BLaER1 treated with 17β-estradiol and CSF1 and Interleukin-3, amounts not matched to agents 10 nM and 100 nM (cell line): ENCODE data around the gene BRD9.

ENCODE experiments used
- H3K27ac ChIP-seq, 11 experiments: shearing (Covaris generic); formaldehyde crosslinking; 2 replicates each; pipeline ENCODE4 v1.8.1; 2022
- H3K27me3 ChIP-seq, 11 experiments: shearing (Covaris generic); formaldehyde crosslinking; 2 replicates each; pipeline ENCODE4 v1.8.1; 2022
- H3K36me3 ChIP-seq, 11 experiments: shearing (Covaris generic); formaldehyde crosslinking; 2 replicates each; pipeline ENCODE4 v1.8.1; 2022
- H3K4me1 ChIP-seq, 10 experiments: shearing (Covaris generic); formaldehyde crosslinking; 2 replicates each; pipeline ENCODE4 v1.8.1; 2022
- H3K4me2 ChIP-seq, 11 experiments: shearing (Covaris generic); formaldehyde crosslinking; 2 replicates each; pipeline ENCODE4 v1.8.1; 2022
- H3K4me3 ChIP-seq, 10 experiments: shearing (Covaris generic); formaldehyde crosslinking; 2 replicates each; pipeline ENCODE4 v1.8.1; 2022
- H3K9ac ChIP-seq, 11 experiments: shearing (Covaris generic); formaldehyde crosslinking; 2 replicates each; pipeline ENCODE4 v1.8.1; 2022
- H3K9me3 ChIP-seq, 11 experiments: shearing (Covaris generic); formaldehyde crosslinking; replicated peaks in 1 of 11; 2 replicates each; pipeline ENCODE4 v1.8.1; 2022
- H4K20me1 ChIP-seq, 11 experiments: shearing (Covaris generic); formaldehyde crosslinking; 2 replicates each; pipeline ENCODE4 v1.8.1; 2022
- Cebpa-rat ChIP-seq, 11 experiments: shearing (Covaris generic); IDR thresholded peaks; 2 replicates each; pipeline ENCODE4 v1.8.1; 2022

Gene BRD9

GRCh38 chr5:886716-887325, 5.8 kb downstream of the BRD9 start:
- Histone ChIP-seq H3K4me3 (no peak overlapping the region), H4K20me1 (peaks cover 30 to 100% (median 96%) of the 10 kb centered on the region in 11 experiments; a peak in 21 of 22 replicates), H3K27ac (no peak overlapping the region), H3K36me3 (peaks cover 96 to 100% (median 98%) of the 10 kb centered on the region in 11 experiments), H3K9ac (no peak overlapping the region), H3K4me2 (no peak overlapping the region), H3K4me1 (peaks cover 11 to 21% (median 15%) of the 10 kb centered on the region in 10 experiments), H3K9me3 (peaks cover 0 to 35% (median 25%) of the 10 kb centered on the region in 11 experiments; a peak in 15 of 22 replicates), H3K27me3 (no peaks in the 10 kb centered on the region)
- TF ChIP-seq Cebpa-rat (IDR thresholded peaks at IDR 0.05): no peak

GRCh38 chr5:886036-886435, 6.6 kb downstream of the BRD9 start:
- peaks cover 0 to 35% (median 25%) of the 10 kb centered on the region in 11 experiments; a peak in 15 of 22 replicates for H3K9me3 ChIP-seq

GRCh38 chr5:885529-885928, 7.1 kb downstream of the BRD9 start:
- no peak overlapping the region for H3K4me2 ChIP-seq
- peaks cover 0 to 35% (median 25%) of the 10 kb centered on the region in 11 experiments; a peak in 15 of 22 replicates for H3K9me3 ChIP-seq
- H3K4me3 ChIP-seq: no peak overlapping the region
- peaks cover 41 to 100% (median 97%) of the 10 kb centered on the region in 11 experiments; a peak in 21 of 22 replicates for H4K20me1 ChIP-seq
- H3K36me3 ChIP-seq: peaks cover 100% of the 10 kb centered on the region in 11 experiments
- no peaks in the 10 kb centered on the region for H3K27me3 ChIP-seq
- H3K9ac ChIP-seq: no peak overlapping the region
- peaks cover 0 to 8% (median 2%) of the 10 kb centered on the region in 10 experiments; a peak in 10 of 20 replicates for H3K4me1 ChIP-seq
- no peak for TF ChIP-seq Cebpa-rat (IDR thresholded peaks at IDR 0.05)
- H3K27ac ChIP-seq: no peak overlapping the region

More at GRCh38 chr5:886036-886435, 6.6 kb downstream of the BRD9 start:
- Histone ChIP-seq H3K4me2 (no peak overlapping the region), H4K20me1 (peaks cover 38 to 100% (median 98%) of the 10 kb centered on the region in 11 experiments; a peak in 21 of 22 replicates), H3K27ac (no peak overlapping the region), H3K36me3 (peaks cover 100% of the 10 kb centered on the region in 11 experiments), H3K4me1 (peaks cover 3 to 13% (median 7%) of the 10 kb centered on the region in 10 experiments), H3K4me3 (no peak overlapping the region), H3K27me3 (no peaks in the 10 kb centered on the region), H3K9ac (no peak overlapping the region)
- no peak for TF ChIP-seq Cebpa-rat (IDR thresholded peaks at IDR 0.05)

GRCh38 chr5:885127-885442, 7.5 kb downstream of the BRD9 start:
- Histone ChIP-seq H3K4me1 (peaks cover 0 to 4% (median 0%) of the 10 kb centered on the region in 10 experiments; a peak in 2 of 20 replicates), H3K9ac (no peak overlapping the region), H3K4me2 (no peak overlapping the region), H3K27ac (no peak overlapping the region), H3K27me3 (no peaks in the 10 kb centered on the region), H3K9me3 (peaks cover 0 to 35% (median 25%) of the 10 kb centered on the region in 11 experiments; a peak in 15 of 22 replicates), H4K20me1 (peaks cover 41 to 98% (median 93%) of the 10 kb centered on the region in 11 experiments; a peak in 21 of 22 replicates), H3K4me3 (no peak overlapping the region), H3K36me3 (peaks cover 96 to 98% (median 97%) of the 10 kb centered on the region in 11 experiments)
- no peak for TF ChIP-seq Cebpa-rat (IDR thresholded peaks at IDR 0.05)

GRCh38 chr5:884345-885126, 8.1 kb downstream of the BRD9 start:
- H3K4me3 ChIP-seq: no peak overlapping the region
- no peaks in the 10 kb centered on the region for H3K4me1 ChIP-seq
- H3K27ac ChIP-seq: no peak overlapping the region
- H3K9me3 ChIP-seq: peaks cover 0 to 35% (median 25%) of the 10 kb centered on the region in 11 experiments; a peak in 15 of 22 replicates
- H3K9ac ChIP-seq: no peak overlapping the region
- no peak overlapping the region for H3K4me2 ChIP-seq
- TF ChIP-seq Cebpa-rat (IDR thresholded peaks at IDR 0.05): no peak
- H3K27me3 ChIP-seq: no peaks in the 10 kb centered on the region
- peaks cover 91 to 93% (median 92%) of the 10 kb centered on the region in 11 experiments for H3K36me3 ChIP-seq
- H4K20me1 ChIP-seq: peaks cover 41 to 93% (median 88%) of the 10 kb centered on the region in 11 experiments; a peak in 21 of 22 replicates

GRCh38 chr5:883475-884181, 9.0 kb downstream of the BRD9 start:
- Histone ChIP-seq H3K9me3 (peaks cover 0 to 35% (median 25%) of the 10 kb centered on the region in 11 experiments; a peak in 15 of 22 replicates), H4K20me1 (peaks cover 41 to 84% (median 82%) of the 10 kb centered on the region in 11 experiments; a peak in 21 of 22 replicates)
- TF ChIP-seq Cebpa-rat (IDR thresholded peaks at IDR 0.05): no peak

GRCh38 chr5:882253-883183, 10.1 kb downstream of the BRD9 start:
- TF ChIP-seq Cebpa-rat (IDR thresholded peaks at IDR 0.05): no peak
- peaks cover 41 to 81% (median 80%) of the 10 kb centered on the region in 11 experiments; a peak in 21 of 22 replicates for H4K20me1 ChIP-seq
- H3K27ac ChIP-seq: no peak overlapping the region
- H3K4me2 ChIP-seq: no peak overlapping the region
- H3K27me3 ChIP-seq: no peaks in the 10 kb centered on the region
- H3K4me3 ChIP-seq: no peak overlapping the region
- peaks cover 79 to 82% (median 80%) of the 10 kb centered on the region in 11 experiments for H3K36me3 ChIP-seq
- H3K9ac ChIP-seq: no peak overlapping the region
- H3K9me3 ChIP-seq: peaks cover 0 to 35% (median 25%) of the 10 kb centered on the region in 11 experiments; a peak in 15 of 22 replicates
- H3K4me1 ChIP-seq: no peaks in the 10 kb centered on the region

More at GRCh38 chr5:883475-884181, 9.0 kb downstream of the BRD9 start:
- no peaks in the 10 kb centered on the region for H3K4me1 ChIP-seq
- no peak overlapping the region for H3K4me3 ChIP-seq
- H3K27me3 ChIP-seq: no peaks in the 10 kb centered on the region
- H3K36me3 ChIP-seq: peaks cover 82 to 83% (median 83%) of the 10 kb centered on the region in 11 experiments
- H3K4me2 ChIP-seq: no peak overlapping the region
- H3K27ac ChIP-seq: no peak overlapping the region
- H3K9ac ChIP-seq: no peak overlapping the region

- no peaks in the 10 kb centered on the region for H3K27me3 ChIP-seq
- H3K4me3 ChIP-seq: no peak overlapping the region
- H3K4me1 ChIP-seq: no peaks in the 10 kb centered on the region
- no peak overlapping the region for H3K27ac ChIP-seq
- peaks cover 0 to 35% (median 25%) of the 10 kb centered on the region in 11 experiments; a peak in 15 of 22 replicates for H3K9me3 ChIP-seq
- H4K20me1 ChIP-seq: peaks cover 41 to 81% (median 78%) of the 10 kb centered on the region in 11 experiments; a peak in 21 of 22 replicates
- H3K4me2 ChIP-seq: no peak overlapping the region
- no peak for TF ChIP-seq Cebpa-rat (IDR thresholded peaks at IDR 0.05)
- peaks cover 79 to 82% (median 80%) of the 10 kb centered on the region in 11 experiments for H3K36me3 ChIP-seq
- no peak overlapping the region for H3K9ac ChIP-seq
Measured at GRCh38 chr5:881551-881935, 11.1 kb downstream of the BRD9 start.
